GM12872 (cell line): ENCODE measurements around the gene CITED4.

Experiments used
- CTCF ChIP-seq: IDR thresholded peaks from 3 replicates; pipeline ENCODE4 v1.5.1; 2011; ENCODE audit warnings: low read depth, mild to moderate bottlenecking, low read length, moderate library complexity; ENCODE audit not compliant: insufficient read depth

The CITED4 gene

GRCh38 chr1:40825996-40826395 lies 36.2 kb downstream of the CITED4 start:
- no peak for TF ChIP-seq CTCF

GRCh38 chr1:40825435-40825788 lies 36.8 kb downstream of the CITED4 start:
- TF ChIP-seq CTCF: no peak

GRCh38 chr1:40824591-40825434 lies 37.4 kb downstream of the CITED4 start:
- no peak for TF ChIP-seq CTCF

- no peak for TF ChIP-seq CTCF
Measured at GRCh38 chr1:40823983-40824382, 38.2 kb downstream of the CITED4 start.

DNA sequence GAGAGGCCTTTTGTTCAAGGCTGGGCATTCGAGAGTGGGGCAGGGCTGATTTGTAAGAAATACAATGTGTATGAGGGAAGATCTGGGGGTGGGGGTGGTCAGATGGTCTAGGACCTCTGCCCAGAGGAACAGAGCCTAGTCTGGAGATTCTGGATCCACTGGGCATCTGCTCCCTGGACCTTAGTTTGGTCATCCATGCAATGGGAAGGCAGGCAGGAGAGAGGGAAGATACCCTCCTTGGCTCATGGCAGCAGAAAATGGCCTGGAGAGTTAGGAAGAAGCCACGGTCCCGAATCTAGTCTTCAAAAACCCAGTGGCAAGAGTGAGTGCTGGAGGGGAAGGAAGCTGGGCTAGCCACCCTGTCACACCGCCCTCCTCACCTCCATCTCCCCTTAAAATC lies 38.8 kb downstream of the CITED4 start:
- no peak for TF ChIP-seq CTCF

GRCh38 chr1:40822890-40823289 lies 39.3 kb downstream of the CITED4 start:
- TF ChIP-seq CTCF: no peak

DNA sequence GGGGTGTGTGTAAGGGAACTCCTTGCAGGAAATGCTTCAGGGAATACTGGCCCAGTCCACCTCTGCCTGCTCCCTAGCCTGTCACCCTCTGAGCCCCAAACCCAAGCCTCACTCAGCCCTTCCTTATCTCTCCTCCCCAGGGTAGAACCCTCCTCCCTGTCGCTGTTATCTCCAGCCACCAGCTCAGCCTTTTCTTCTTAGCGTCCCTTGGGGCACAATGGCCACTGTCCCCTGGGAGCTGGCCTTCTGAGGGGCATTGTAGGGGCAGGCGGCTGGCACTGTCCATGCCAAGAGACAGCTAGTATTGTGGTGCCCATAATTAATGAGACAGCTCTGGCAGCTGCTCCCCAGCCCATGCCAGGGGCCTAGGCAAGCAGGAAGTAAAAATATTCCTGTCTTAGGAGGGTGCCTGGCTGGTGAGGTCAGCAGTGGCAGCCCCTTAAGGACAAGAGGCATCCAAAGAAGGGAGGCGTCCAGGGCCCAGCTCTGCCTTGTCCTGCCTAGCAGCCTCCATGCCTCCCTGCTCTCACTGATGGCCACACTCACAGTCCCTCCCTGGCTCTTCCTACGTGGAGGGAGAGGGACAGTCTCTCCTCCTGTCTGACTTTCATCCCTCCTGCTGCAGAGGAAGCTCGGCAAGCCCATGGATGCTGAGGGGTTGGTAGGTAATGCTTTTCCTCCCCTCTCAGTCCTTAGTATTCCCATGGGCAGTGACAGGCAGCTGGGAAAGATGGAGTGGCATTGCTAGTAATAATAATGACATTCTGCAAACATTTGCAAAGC lies 41.1 kb downstream of the CITED4 start:
- no peak for TF ChIP-seq CTCF
